HepG2 (cell line): ENCODE data around the gene E2F1. TPM values are rescaled to one million over a fixed set of nuclear protein-coding genes. Genes with fewer than 3 reads are reported as not detected.

Experiments used
- GATA4 ChIP-seq: sonication (generic); IDR thresholded peaks from 2 replicates; pipeline ENCODE4 v1.6.1; 2016; ENCODE audit warnings: antibody characterized with exemption, low read depth, borderline replicate concordance
- HNRNPK ChIP-seq: fragments of 200-400 bp; formaldehyde crosslinking; IDR thresholded peaks from 2 replicates; pipeline ENCODE4 v1.6.1; 2018; ENCODE audit warnings: low read length, low read depth, moderate library complexity, mild to moderate bottlenecking; ENCODE audit not compliant: poor library complexity, severe bottlenecking
- MED13 ChIP-seq: sonication (generic); formaldehyde crosslinking; IDR thresholded peaks from 2 replicates; pipeline ENCODE4 v1.5.0; 2020; ENCODE audit warnings: missing genetic modification reagents
- PHF21A ChIP-seq: sonication (generic); formaldehyde crosslinking; IDR thresholded peaks from 2 replicates; pipeline ENCODE4 v1.5.0; 2020; ENCODE audit warnings: mild to moderate bottlenecking, missing genetic modification reagents
- REST ChIP-seq, 2 experiments: IDR thresholded peaks; 2 replicates each; pipeline ENCODE4 v1.6.1; 2011 to 2012; ENCODE audit warnings: low read length in 2 of 2, borderline replicate concordance in 1 of 2, low read depth in 1 of 2, mild to moderate bottlenecking in 1 of 2, moderate library complexity in 1 of 2
- RFXAP ChIP-seq: sonication (generic); formaldehyde crosslinking; IDR thresholded peaks from 2 replicates; pipeline ENCODE4 v1.4.0; 2020; ENCODE audit warnings: missing genetic modification reagents, borderline replicate concordance
- SMARCC2 ChIP-seq: fragments of 450-650 bp; IDR thresholded peaks from 2 replicates; pipeline ENCODE4 v1.6.1; 2017; ENCODE audit warnings: antibody characterized with exemption, mild to moderate bottlenecking
- SNRNP70 ChIP-seq: fragments of 200-400 bp; formaldehyde crosslinking; IDR thresholded peaks from 2 replicates; pipeline ENCODE4 v1.6.1; 2017; ENCODE audit warnings: mild to moderate bottlenecking, low read depth, low read length, moderate library complexity
- THAP9 ChIP-seq: sonication (generic); formaldehyde crosslinking; IDR thresholded peaks from 2 replicates; pipeline ENCODE4; 2020; ENCODE audit warnings: missing genetic modification reagents, mild to moderate bottlenecking, borderline replicate concordance
- TIGD3 ChIP-seq: sonication (generic); formaldehyde crosslinking; IDR thresholded peaks from 2 replicates; pipeline ENCODE4 v1.5.1; 2020; ENCODE audit warnings: mild to moderate bottlenecking, missing genetic modification reagents, borderline replicate concordance
- ZMAT3 ChIP-seq: sonication (generic); formaldehyde crosslinking; conservative IDR thresholded peaks from 2 replicates; pipeline ENCODE4 v1.7.0; 2021; ENCODE audit warnings: missing genetic modification reagents
- ZNF160 ChIP-seq: sonication (generic); formaldehyde crosslinking; IDR thresholded peaks from 2 replicates; pipeline ENCODE4 v1.8.0; 2022; ENCODE audit warnings: mild to moderate bottlenecking, inconsistent platforms, missing genetic modification reagents
- ZNF253 ChIP-seq: sonication (generic); formaldehyde crosslinking; IDR thresholded peaks from 2 replicates; pipeline ENCODE4 v1.8.0; 2022; ENCODE audit warnings: mild to moderate bottlenecking, missing genetic modification reagents, borderline replicate concordance
- ZNF329 ChIP-seq: sonication (generic); formaldehyde crosslinking; IDR thresholded peaks from 2 replicates; pipeline ENCODE4 v1.9.0; 2021; ENCODE audit warnings: low read depth, mild to moderate bottlenecking, missing genetic modification reagents
- ZNF512B ChIP-seq: sonication (generic); formaldehyde crosslinking; IDR thresholded peaks from 2 replicates; pipeline ENCODE4 v1.5.1; 2020; ENCODE audit warnings: missing genetic modification reagents, mild to moderate bottlenecking, borderline replicate concordance
- ZNF644 ChIP-seq: IDR thresholded peaks from 2 replicates; pipeline ENCODE4 v1.6.1; 2016; ENCODE audit warnings: low read depth
- ZNF652 ChIP-seq: IDR thresholded peaks from 2 replicates; pipeline ENCODE4 v1.6.1; 2016; ENCODE audit warnings: low read depth, borderline replicate concordance
- polyA plus RNA-seq, 8 experiments: library from polyadenylated mRNA; depleted of rRNA in 3 of 8; stranded (reverse) in 7 of 8; unstranded in 1 of 8; fragments of >200 nt; fragmentation: Illumina TruSeq in 4 of 8; extraction: Trizol in 4 of 8; gene quantifications; 2 replicates each; pipeline versions ENCODE4 v1.2.1 to v1.2.3, GENCODE V29; 2011 to 2016; ENCODE audit warnings: low read depth in 4 of 8, missing spikeins in 1 of 8, mixed read lengths in 1 of 8; ENCODE audit not compliant: insufficient read depth in 1 of 8
- total RNA-seq, 5 experiments: library from RNA; depleted of rRNA; stranded (reverse); fragments of >200 nt; fragmentation: Illumina TruSeq; extraction: Trizol; gene quantifications; 2 replicates each; pipeline ENCODE4 v1.2.3, GENCODE V29; 2016; ENCODE audit warnings: low read depth in 1 of 5
- TF ChIP-seq, protein P1 (sequence below): sonication (generic); formaldehyde crosslinking; IDR thresholded peaks from 2 replicates; pipeline ENCODE4 v1.4.0; 2020; ENCODE audit warnings: mild to moderate bottlenecking, missing genetic modification reagents

Gene E2F1
- total and polyA plus RNA-seq, 2 of the 13 experiments (the other 11 are each of a cell fraction or from before 2014, with no cell fraction given) = 25.5 to 39.4 TPM

GRCh38 chr20:33673114-33673409, 13.1 kb downstream of the E2F1 start (continued):
- 0 out of 2 replicates have a peak, but pooled peaks have one; percentile 6 for TF ChIP-seq ZNF512B (CRISPR knock-in tag)
- no peak for TF ChIP-seq ZMAT3 (CRISPR knock-in tag)
- TF ChIP-seq HNRNPK = no peak
- TF ChIP-seq TIGD3 (CRISPR knock-in tag) = no peak
- TF ChIP-seq ZNF329 = no peak
- TF ChIP-seq REST (IDR thresholded peaks at IDR 0.05; ENCODE audit: borderline replicate concordance in 1 of 2, low read depth in 1 of 2, low read length in 2 of 2) = no peak
- no peak for TF ChIP-seq SMARCC2
- TF ChIP-seq SNRNP70 = no peak
- no peak for TF ChIP-seq ZNF644 (CRISPR knock-in tag)
- TF ChIP-seq THAP9 (CRISPR knock-in tag) = no peak
- no peak for TF ChIP-seq GATA4
- TF ChIP-seq ZNF652 (CRISPR knock-in tag) = no peak
- TF ChIP-seq MED13 (CRISPR knock-in tag) = no peak
- TF ChIP-seq RFXAP = 0 out of 2 replicates have a peak, but pooled peaks have one; percentile 11
- no peak for TF ChIP-seq PHF21A (CRISPR knock-in tag)
- TF ChIP-seq ZNF160 (CRISPR knock-in tag) = no peak
- TF ChIP-seq, protein P1, sequence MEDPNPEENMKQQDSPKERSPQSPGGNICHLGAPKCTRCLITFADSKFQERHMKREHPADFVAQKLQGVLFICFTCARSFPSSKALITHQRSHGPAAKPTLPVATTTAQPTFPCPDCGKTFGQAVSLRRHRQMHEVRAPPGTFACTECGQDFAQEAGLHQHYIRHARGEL (CRISPR knock-in tag) = no peak
- TF ChIP-seq ZNF253 (CRISPR knock-in tag) = 0 out of 2 replicates have a peak, but pooled peaks have one; percentile 25
